ENCODE measurements around the gene KY. TPM values are rescaled to one million over a fixed set of nuclear protein-coding genes. Genes with fewer than 3 reads are reported as not detected.

KY gene
- total and polyA plus RNA-seq, 9 donors: 0.34 to 5.2 (median 0.87) TPM

- DNase-seq: no peak
- WGBS, 3 donors: 47 to 63% (median 55%) methylated on average over 10 of the region's 10 CpGs
- no peaks in the 10 kb centered on the region for H3K9me3 ChIP-seq
- no peaks in the 10 kb centered on the region for H3K27me3 ChIP-seq
- H3K4me1 ChIP-seq (ENCODE audit: insufficient read depth): no peaks in the 10 kb centered on the region
- H3K36me3 ChIP-seq: no peaks in the 10 kb centered on the region
- no peak overlapping the region for H3K4me3 ChIP-seq
- no peak for TF ChIP-seq POLR2A (IDR thresholded peaks at IDR 0.05)
- no peak for TF ChIP-seq EP300 (IDR thresholded peaks at IDR 0.05)
- TF ChIP-seq, protein P1, sequence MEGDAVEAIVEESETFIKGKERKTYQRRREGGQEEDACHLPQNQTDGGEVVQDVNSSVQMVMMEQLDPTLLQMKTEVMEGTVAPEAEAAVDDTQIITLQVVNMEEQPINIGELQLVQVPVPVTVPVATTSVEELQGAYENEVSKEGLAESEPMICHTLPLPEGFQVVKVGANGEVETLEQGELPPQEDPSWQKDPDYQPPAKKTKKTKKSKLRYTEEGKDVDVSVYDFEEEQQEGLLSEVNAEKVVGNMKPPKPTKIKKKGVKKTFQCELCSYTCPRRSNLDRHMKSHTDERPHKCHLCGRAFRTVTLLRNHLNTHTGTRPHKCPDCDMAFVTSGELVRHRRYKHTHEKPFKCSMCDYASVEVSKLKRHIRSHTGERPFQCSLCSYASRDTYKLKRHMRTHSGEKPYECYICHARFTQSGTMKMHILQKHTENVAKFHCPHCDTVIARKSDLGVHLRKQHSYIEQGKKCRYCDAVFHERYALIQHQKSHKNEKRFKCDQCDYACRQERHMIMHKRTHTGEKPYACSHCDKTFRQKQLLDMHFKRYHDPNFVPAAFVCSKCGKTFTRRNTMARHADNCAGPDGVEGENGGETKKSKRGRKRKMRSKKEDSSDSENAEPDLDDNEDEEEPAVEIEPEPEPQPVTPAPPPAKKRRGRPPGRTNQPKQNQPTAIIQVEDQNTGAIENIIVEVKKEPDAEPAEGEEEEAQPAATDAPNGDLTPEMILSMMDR (IDR thresholded peaks at IDR 0.05): no peak
- intact Hi-C loops (cut with DNase I): loop anchor here in 2 of 4 donors (10.0 kb wide), 2 partner anchors 145 to 1285 kb away; no protein-coding TSS in a partner anchor
- H3K27ac ChIP-seq: no peak overlapping the region
Observed at GRCh38 chr3:134609821-134610431, 40.9 kb downstream of the KY start.

DNA sequence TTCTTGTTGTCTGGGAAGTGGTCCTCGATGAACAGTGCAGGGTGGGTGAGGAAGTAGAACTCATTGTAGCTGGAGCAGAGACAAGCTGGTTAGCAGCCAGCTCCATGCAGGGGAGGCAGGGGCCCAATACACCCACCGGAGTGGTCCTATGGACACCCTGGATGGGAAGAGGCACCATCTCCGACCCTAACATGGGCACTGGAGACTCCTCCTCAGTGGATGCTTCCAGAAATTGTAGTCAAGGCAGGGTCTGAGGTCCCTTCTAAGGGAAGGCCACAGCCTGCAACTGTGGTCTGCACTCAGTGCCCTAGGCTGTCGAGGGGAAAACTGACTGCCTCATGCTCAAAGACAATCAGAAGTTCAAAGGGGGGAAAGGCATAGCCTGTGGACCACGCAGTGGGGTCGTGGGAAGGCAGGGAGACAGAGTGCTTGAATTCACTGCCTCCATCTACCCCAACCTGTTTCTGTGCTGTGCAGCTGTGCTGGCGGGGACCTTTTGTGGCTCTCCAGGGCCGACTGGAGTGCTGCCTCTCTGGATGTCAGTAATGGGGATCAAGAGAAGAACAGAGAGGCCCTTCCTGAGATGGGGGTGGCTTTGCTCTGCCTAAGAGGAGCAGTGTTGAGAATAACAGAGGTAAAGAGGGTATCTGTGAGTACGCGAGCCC is 41.9 kb downstream of the KY start:
- H3K4me1 ChIP-seq (ENCODE audit: insufficient read depth): no peaks in the 10 kb centered on the region
- H3K4me3 ChIP-seq: no peak overlapping the region
- H3K27me3 ChIP-seq: no peaks in the 10 kb centered on the region
- no peak overlapping the region for H3K27ac ChIP-seq
- no peaks in the 10 kb centered on the region for H3K9me3 ChIP-seq
- 79 to 81% (median 80%) methylated on average over 10 of the region's 10 CpGs for WGBS, 3 donors
- intact Hi-C loops (cut with DNase I): loop anchor here in 2 of 4 donors (10.0 kb wide), 2 partner anchors 146 to 1286 kb away; no protein-coding TSS in a partner anchor
- no peak for DNase-seq
- TF ChIP-seq POLR2A (IDR thresholded peaks at IDR 0.05) (no peak), EP300 (IDR thresholded peaks at IDR 0.05) (no peak)
- TF ChIP-seq, protein P1 (IDR thresholded peaks at IDR 0.05): no peak
- no peaks in the 10 kb centered on the region for H3K36me3 ChIP-seq

- 94 to 98% (median 95%) methylated on average over 6 of the region's 6 CpGs for WGBS, 3 donors
- no peaks in the 10 kb centered on the region for H3K27me3 ChIP-seq
- DNase-seq: no peak
- H3K4me1 ChIP-seq (ENCODE audit: insufficient read depth): no peaks in the 10 kb centered on the region
- TF ChIP-seq POLR2A (IDR thresholded peaks at IDR 0.05) (no peak), EP300 (IDR thresholded peaks at IDR 0.05) (no peak)
- TF ChIP-seq, protein P1 (IDR thresholded peaks at IDR 0.05): no peak
- no peaks in the 10 kb centered on the region for H3K36me3 ChIP-seq
- no peak overlapping the region for H3K27ac ChIP-seq
- H3K4me3 ChIP-seq: no peak overlapping the region
- H3K9me3 ChIP-seq: no peaks in the 10 kb centered on the region
- intact Hi-C loops (cut with DNase I): loop anchor here in 2 of 4 donors (10.0 kb wide), 2 partner anchors 147 to 1287 kb away; no protein-coding TSS in a partner anchor
Observed at GRCh38 chr3:134608023-134608770, 42.6 kb downstream of the KY start.
